ENCODE measurements around the gene NNT. TPM values are rescaled to one million over a fixed set of nuclear protein-coding genes. Genes with fewer than 3 reads are reported as not detected.

Gene NNT
- total and polyA plus RNA-seq, 2 donors from 2014 or later: 56.4 to 101 TPM

DNA sequence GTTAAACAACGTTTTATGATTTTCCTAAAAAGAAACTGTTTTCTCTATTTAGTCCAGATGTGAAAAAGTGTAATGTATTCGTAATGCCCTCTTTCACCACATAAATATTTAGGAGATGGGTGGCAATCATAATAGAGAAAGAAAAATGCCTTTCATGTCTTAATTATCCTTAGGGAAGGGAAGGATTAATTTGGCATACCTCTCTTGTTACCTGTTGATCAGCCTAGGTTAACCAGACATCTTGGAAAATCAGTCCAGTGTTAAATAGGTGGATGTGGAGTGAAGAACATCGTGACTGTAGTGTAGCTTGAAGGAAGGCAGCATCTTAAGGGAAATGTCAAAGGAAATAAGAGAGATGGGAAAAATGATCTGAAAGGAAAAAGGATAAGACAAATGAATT is 76.2 kb downstream of the NNT start:
- Histone ChIP-seq H3K9me3 (ENCODE audit: control insufficient read depth in 2 of 3, insufficient read depth in 1 of 3, low read length in 3 of 3) (no peaks in the 10 kb centered on the region), H3K4me3 (ENCODE audit: low read length in 3 of 3) (no peak overlapping the region), H3K27ac (ENCODE audit: low read depth in 2 of 2, low read length in 2 of 2) (no peak overlapping the region), H3K27me3 (ENCODE audit: control insufficient read depth, insufficient read depth, low read length) (no peaks in the 10 kb centered on the region), H3K4me1 (ENCODE audit: control insufficient read depth in 2 of 3, insufficient read depth in 2 of 3, low read depth in 1 of 3, low read length in 3 of 3) (no peaks in the 10 kb centered on the region), H3K9ac (ENCODE audit: low read length in 3 of 3) (no peak overlapping the region), H3K36me3 (ENCODE audit: control insufficient read depth in 2 of 3, insufficient read depth in 3 of 3, low read length in 3 of 3) (peaks cover 0 to 12% (median 9%) of the 10 kb centered on the region in 3 donors)
- DNase-seq (no peak), FAIRE-seq (no peak)
- intact Hi-C loops (cut with DNase I): no loop called here
- no peak for TF ChIP-seq CTCF (IDR thresholded peaks at IDR 0.05; ENCODE audit: borderline replicate concordance, extremely low read depth, insufficient read depth)

DNA sequence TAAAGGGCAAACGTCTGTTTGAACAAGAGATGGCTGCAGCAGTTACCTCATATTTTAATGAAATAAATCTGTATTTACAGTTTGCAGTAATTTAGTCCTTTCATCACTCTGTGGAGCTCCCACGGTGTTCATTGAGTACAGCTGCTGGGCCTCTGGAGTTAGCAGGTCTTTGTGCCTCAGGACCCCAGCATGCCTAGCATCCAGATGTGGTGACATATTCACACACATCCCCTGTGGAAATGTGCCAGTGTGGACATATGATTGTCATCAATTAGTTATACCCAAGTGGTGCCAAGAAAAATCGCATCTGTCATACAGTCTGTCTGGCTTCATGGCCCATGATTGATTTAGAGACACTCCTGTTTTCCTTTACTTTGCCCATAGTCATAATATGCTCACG is 77.3 kb downstream of the NNT start:
- DNase-seq (no peak), FAIRE-seq (no peak)
- H3K9me3 ChIP-seq (ENCODE audit: control insufficient read depth in 2 of 3, insufficient read depth in 1 of 3, low read length in 3 of 3): no peaks in the 10 kb centered on the region
- H3K9ac ChIP-seq (ENCODE audit: low read length in 3 of 3): no peak overlapping the region
- H3K27me3 ChIP-seq (ENCODE audit: control insufficient read depth, insufficient read depth, low read length): no peaks in the 10 kb centered on the region
- intact Hi-C loops (cut with DNase I): no loop called here
- H3K4me3 ChIP-seq (ENCODE audit: low read length in 3 of 3): no peak overlapping the region
- no peak for TF ChIP-seq CTCF (IDR thresholded peaks at IDR 0.05; ENCODE audit: borderline replicate concordance, extremely low read depth, insufficient read depth)
- H3K27ac ChIP-seq (ENCODE audit: low read depth in 2 of 2, low read length in 2 of 2): no peak overlapping the region
- peaks cover 0 to 2% (median 0%) of the 10 kb centered on the region in 3 donors for H3K4me1 ChIP-seq (ENCODE audit: control insufficient read depth in 2 of 3, insufficient read depth in 2 of 3, low read depth in 1 of 3, low read length in 3 of 3)
- peaks cover 0 to 11% (median 9%) of the 10 kb centered on the region in 3 donors for H3K36me3 ChIP-seq (ENCODE audit: control insufficient read depth in 2 of 3, insufficient read depth in 3 of 3, low read length in 3 of 3)

DNA sequence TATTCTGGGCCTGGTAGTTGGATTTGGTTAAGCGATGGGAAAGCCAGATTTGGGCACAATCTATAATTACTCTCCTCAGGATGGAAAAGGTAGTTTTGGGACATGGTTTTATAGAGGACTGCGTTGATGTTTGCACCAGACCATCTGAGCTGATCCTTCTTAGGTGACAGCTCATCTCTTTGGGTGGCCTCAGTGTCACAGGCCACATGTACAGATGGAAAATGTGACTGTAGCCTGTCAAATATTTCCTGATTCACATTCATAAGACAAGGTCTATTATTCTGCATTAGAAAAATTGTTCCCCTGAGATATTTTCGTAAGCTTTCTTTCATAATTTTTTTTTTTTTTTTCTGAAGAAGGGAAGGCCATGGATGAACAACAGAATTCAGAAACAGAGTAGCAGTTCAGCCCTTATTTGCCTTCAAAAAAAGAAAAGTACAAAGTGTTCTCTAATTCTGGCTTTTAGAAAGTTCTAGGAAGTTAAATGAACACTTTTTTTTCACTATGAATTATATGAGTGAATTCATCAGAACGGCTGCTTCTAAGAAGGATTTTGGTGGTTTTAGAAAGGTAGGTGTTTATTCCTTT is 81.0 kb downstream of the NNT start:
- intact Hi-C loops (cut with DNase I): no loop called here
- DNase-seq: no peak
- no peak overlapping the region for H3K27ac ChIP-seq (ENCODE audit: low read depth in 2 of 2, low read length in 2 of 2)

More for the DNA sequence above, 81.0 kb downstream of the NNT start:
- TF ChIP-seq CTCF (IDR thresholded peaks at IDR 0.05; ENCODE audit: borderline replicate concordance, extremely low read depth, insufficient read depth): no peak
- Histone ChIP-seq H3K4me3 (ENCODE audit: low read length in 3 of 3) (no peak overlapping the region), H3K9me3 (ENCODE audit: control insufficient read depth in 2 of 3, insufficient read depth in 1 of 3, low read length in 3 of 3) (no peaks in the 10 kb centered on the region), H3K27me3 (ENCODE audit: control insufficient read depth, insufficient read depth, low read length) (no peaks in the 10 kb centered on the region), H3K9ac (ENCODE audit: low read length in 3 of 3) (no peak overlapping the region), H3K36me3 (ENCODE audit: control insufficient read depth in 2 of 3, insufficient read depth in 3 of 3, low read length in 3 of 3) (peaks cover 0 to 4% (median 0%) of the 10 kb centered on the region in 3 donors), H3K4me1 (ENCODE audit: control insufficient read depth in 2 of 3, insufficient read depth in 2 of 3, low read depth in 1 of 3, low read length in 3 of 3) (peaks cover 0 to 3% (median 0%) of the 10 kb centered on the region in 3 donors)
- no peak for FAIRE-seq

All from kidney (tissue), 14 donors.